ENCODE measurements around the gene PROSER3. TPM values are rescaled to one million over a fixed set of nuclear protein-coding genes. Genes with fewer than 3 reads are reported as not detected.

The PROSER3 gene
- total and polyA plus RNA-seq, 2 of the 13 experiments (the other 11 are each of a cell fraction or from before 2014, with no cell fraction given): 5.1 to 5.7 TPM

DNA sequence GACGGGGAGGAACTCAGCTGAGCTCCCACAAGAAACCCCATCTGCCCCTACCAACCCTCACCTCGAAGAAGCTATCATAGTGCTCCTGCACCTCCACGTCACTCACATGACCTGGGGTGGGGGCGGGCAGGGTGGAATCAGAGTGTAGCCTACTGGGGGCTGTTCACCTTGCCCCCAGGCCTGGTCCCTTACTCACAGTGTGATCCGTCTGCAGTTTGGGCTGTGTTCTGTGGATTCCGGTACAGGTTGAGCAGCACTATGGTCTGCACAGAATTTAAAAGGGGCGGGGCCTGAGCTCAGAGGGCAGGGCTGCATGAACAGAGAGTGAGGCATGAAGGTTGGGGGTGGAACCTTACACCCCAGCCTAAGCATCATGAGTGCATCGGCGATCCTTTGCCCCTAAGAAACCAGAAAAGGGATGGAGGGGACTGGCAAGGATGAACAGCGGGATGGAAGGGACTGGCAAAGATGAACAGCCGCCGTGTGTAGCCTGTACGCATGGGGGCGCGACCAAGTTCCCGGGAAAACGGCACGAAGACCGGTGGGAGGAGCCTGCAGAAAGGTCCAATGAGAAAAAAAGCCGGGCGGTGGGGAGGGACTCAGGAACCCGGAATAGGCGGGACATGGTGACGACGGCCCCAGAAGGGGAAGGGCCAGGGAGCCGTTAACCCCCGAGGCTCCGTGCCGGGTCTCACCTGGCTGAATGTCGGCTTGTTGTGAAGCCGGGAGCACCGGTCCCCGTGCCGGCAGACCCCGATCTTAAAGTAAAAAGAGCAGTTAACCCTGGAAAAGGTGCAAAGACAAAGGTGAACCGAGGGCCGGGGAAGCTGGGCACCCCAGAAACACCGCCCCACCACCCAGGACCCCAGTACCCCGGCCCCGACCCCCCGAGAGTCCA lies 13.3 kb upstream of the PROSER3 start (continued):
- TF ChIP-seq, protein P1, sequence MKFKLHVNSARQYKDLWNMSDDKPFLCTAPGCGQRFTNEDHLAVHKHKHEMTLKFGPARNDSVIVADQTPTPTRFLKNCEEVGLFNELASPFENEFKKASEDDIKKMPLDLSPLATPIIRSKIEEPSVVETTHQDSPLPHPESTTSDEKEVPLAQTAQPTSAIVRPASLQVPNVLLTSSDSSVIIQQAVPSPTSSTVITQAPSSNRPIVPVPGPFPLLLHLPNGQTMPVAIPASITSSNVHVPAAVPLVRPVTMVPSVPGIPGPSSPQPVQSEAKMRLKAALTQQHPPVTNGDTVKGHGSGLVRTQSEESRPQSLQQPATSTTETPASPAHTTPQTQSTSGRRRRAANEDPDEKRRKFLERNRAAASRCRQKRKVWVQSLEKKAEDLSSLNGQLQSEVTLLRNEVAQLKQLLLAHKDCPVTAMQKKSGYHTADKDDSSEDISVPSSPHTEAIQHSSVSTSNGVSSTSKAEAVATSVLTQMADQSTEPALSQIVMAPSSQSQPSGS (CRISPR knock-in tag; IDR thresholded peaks at IDR 0.05): no peak
- peak; percentile 26 for TF ChIP-seq STAG1 (CRISPR knock-in tag; IDR thresholded peaks at IDR 0.05)
- peak; percentile 99 for TF ChIP-seq ZNF652 (CRISPR knock-in tag; IDR thresholded peaks at IDR 0.05; ENCODE audit: borderline replicate concordance, low read depth)
- TF ChIP-seq, protein P2, sequence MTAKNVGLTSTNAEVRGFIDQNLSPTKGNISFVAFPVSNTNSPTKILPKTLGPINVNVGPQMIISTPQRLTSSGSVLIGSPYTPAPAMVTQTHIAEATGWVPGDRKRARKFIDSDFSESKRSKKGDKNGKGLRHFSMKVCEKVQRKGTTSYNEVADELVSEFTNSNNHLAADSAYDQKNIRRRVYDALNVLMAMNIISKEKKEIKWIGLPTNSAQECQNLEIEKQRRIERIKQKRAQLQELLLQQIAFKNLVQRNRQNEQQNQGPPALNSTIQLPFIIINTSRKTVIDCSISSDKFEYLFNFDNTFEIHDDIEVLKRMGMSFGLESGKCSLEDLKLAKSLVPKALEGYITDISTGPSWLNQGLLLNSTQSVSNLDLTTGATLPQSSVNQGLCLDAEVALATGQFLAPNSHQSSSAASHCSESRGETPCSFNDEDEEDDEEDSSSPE (CRISPR knock-in tag; IDR thresholded peaks at IDR 0.05): peak; percentile 83
- TF ChIP-seq FOXP1 (IDR thresholded peaks at IDR 0.05): no peak
- no peak for TF ChIP-seq FOXP1 (CRISPR knock-in tag; IDR thresholded peaks at IDR 0.05)
- TF ChIP-seq ZNF333 (CRISPR knock-in tag; IDR thresholded peaks at IDR 0.05; ENCODE audit: borderline replicate concordance): 0 out of 2 replicates have a peak, but pooled peaks have one; percentile 22
- no peak for TF ChIP-seq SOX6 (IDR thresholded peaks at IDR 0.05)
- peak; percentile 43 for TF ChIP-seq SOX6 (CRISPR knock-in tag; IDR thresholded peaks at IDR 0.05)
- peak; percentile 51 for TF ChIP-seq ARID4A (CRISPR knock-in tag; IDR thresholded peaks at IDR 0.05; ENCODE audit: borderline replicate concordance)
- peak; percentile 1; the same call in 1 of the 2 replicates for TF ChIP-seq ZFY (CRISPR knock-in tag; IDR thresholded peaks at IDR 0.05)
- TF ChIP-seq ATF4 (CRISPR knock-in tag; IDR thresholded peaks at IDR 0.05): no peak
- TF ChIP-seq KMT2B (CRISPR knock-in tag; IDR thresholded peaks at IDR 0.05): no peak
- peak; percentile 21 for TF ChIP-seq AGO2 (optimal IDR thresholded peaks at IDR 0.05; ENCODE audit: low read depth, low read length)
- TF ChIP-seq ZBTB25 (CRISPR knock-in tag; IDR thresholded peaks at IDR 0.05): 0 out of 2 replicates have a peak, but pooled peaks have one; percentile 19
- 0 out of 2 replicates have a peak, but pooled peaks have one; percentile 7 for TF ChIP-seq NCOA2 (CRISPR knock-in tag; IDR thresholded peaks at IDR 0.05)
- TF ChIP-seq TAF15 (IDR thresholded peaks at IDR 0.05; ENCODE audit: low read depth, low read length, poor library complexity, severe bottlenecking): peak; percentile 50
- 0 out of 2 replicates have a peak, but pooled peaks have one; percentile 33 for TF ChIP-seq ZNF780A (CRISPR knock-in tag; IDR thresholded peaks at IDR 0.05)
- peak; percentile 66; the same call in 1 of the 2 replicates for TF ChIP-seq ARNT2 (CRISPR knock-in tag; IDR thresholded peaks at IDR 0.05; ENCODE audit: low read depth)
- TF ChIP-seq XRCC5 (optimal IDR thresholded peaks at IDR 0.05; ENCODE audit: low read length): peak; percentile 52
- TF ChIP-seq SYNCRIP (IDR thresholded peaks at IDR 0.05; ENCODE audit: insufficient read depth, low read depth, low read length): no peak

Measured in HepG2 (cell line).